ENCODE results near the gene GSG1L.

DNA sequence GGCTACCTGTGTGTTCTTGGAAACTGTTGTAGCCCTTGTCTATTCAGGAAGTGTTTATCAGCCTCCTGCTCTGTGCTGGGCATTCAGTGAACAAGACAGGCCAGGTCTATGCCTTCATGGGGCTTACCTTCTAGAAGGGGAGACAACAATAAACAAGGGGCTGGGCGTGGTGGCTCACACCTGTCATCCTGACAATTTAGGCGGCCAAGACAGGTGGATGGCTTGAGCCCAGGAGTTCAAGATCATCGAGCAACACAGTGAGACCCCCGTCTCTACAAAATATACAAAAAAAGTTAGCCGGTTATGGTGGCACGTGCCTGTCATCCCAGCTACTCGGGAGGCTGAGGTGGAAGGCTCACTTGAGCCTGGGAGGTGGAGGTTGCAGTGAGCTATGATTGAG is 5.5 kb upstream of the GSG1L start:
- TF ChIP-seq MLLT10 (CRISPR knock-in tag; IDR thresholded peaks at IDR 0.05) (no peak), ZNF780A (CRISPR knock-in tag; IDR thresholded peaks at IDR 0.05) (no peak), HMG20A (CRISPR knock-in tag; IDR thresholded peaks at IDR 0.05; ENCODE audit: borderline replicate concordance) (no peak), RAD21 (CRISPR knock-in tag; IDR thresholded peaks at IDR 0.05) (no peak), ZNF274 (CRISPR knock-in tag; IDR thresholded peaks at IDR 0.05) (no peak), NCOR1 (IDR thresholded peaks at IDR 0.05; ENCODE audit: borderline replicate concordance, low read length) (no peak), STAT5B (CRISPR knock-in tag; IDR thresholded peaks at IDR 0.05) (no peak), FOXA1 (IDR thresholded peaks at IDR 0.05) (no peak), FOXA1 (CRISPR knock-in tag; IDR thresholded peaks at IDR 0.05) (no peak), JUN (CRISPR knock-in tag; IDR thresholded peaks at IDR 0.05) (no peak), PHF20 (CRISPR knock-in tag; IDR thresholded peaks at IDR 0.05) (no peak), RXRB (CRISPR knock-in tag; IDR thresholded peaks at IDR 0.05; ENCODE audit: borderline replicate concordance) (no peak), ELF4 (CRISPR knock-in tag; IDR thresholded peaks at IDR 0.05; ENCODE audit: borderline replicate concordance) (no peak), CBFB (CRISPR knock-in tag; IDR thresholded peaks at IDR 0.05) (no peak)

All from HepG2 (cell line).